ENCODE results near the gene RBM39. TPM values are rescaled to one million over a fixed set of nuclear protein-coding genes. Genes with fewer than 3 reads are reported as not detected.

Gene RBM39
- total RNA-seq, 4 donors from 2014 or later, result 320 to 423 (median 379) TPM

- TF ChIP-seq CTCF (IDR thresholded peaks at IDR 0.05; ENCODE audit: low read depth), result no peak
Observed at GRCh38 chr20:35726842-35727711, 15.0 kb downstream of the RBM39 start.

- no peak for TF ChIP-seq CTCF (IDR thresholded peaks at IDR 0.05; ENCODE audit: low read depth)
Observed at GRCh38 chr20:35724321-35725230, 17.5 kb downstream of the RBM39 start.

GRCh38 chr20:35721621-35722020, 20.4 kb downstream of the RBM39 start:
- no peak for TF ChIP-seq CTCF (IDR thresholded peaks at IDR 0.05; ENCODE audit: low read depth)

GRCh38 chr20:35721219-35721618, 20.8 kb downstream of the RBM39 start:
- no peak for TF ChIP-seq CTCF (IDR thresholded peaks at IDR 0.05; ENCODE audit: low read depth)

GRCh38 chr20:35720165-35721123, 21.6 kb downstream of the RBM39 start:
- no peak for TF ChIP-seq CTCF (IDR thresholded peaks at IDR 0.05; ENCODE audit: low read depth)

- TF ChIP-seq CTCF (IDR thresholded peaks at IDR 0.05; ENCODE audit: low read depth), result no peak
Observed at GRCh38 chr20:35719717-35720116, 22.3 kb downstream of the RBM39 start.
